ENCODE data around the gene AUTS2.

The AUTS2 gene

GRCh38 chr7:70457883-70458680, 859.8 kb downstream of the AUTS2 start:
- DNase-seq = no peak
- TF ChIP-seq, protein P1, sequence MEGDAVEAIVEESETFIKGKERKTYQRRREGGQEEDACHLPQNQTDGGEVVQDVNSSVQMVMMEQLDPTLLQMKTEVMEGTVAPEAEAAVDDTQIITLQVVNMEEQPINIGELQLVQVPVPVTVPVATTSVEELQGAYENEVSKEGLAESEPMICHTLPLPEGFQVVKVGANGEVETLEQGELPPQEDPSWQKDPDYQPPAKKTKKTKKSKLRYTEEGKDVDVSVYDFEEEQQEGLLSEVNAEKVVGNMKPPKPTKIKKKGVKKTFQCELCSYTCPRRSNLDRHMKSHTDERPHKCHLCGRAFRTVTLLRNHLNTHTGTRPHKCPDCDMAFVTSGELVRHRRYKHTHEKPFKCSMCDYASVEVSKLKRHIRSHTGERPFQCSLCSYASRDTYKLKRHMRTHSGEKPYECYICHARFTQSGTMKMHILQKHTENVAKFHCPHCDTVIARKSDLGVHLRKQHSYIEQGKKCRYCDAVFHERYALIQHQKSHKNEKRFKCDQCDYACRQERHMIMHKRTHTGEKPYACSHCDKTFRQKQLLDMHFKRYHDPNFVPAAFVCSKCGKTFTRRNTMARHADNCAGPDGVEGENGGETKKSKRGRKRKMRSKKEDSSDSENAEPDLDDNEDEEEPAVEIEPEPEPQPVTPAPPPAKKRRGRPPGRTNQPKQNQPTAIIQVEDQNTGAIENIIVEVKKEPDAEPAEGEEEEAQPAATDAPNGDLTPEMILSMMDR (IDR thresholded peaks at IDR 0.05; ENCODE audit: low read depth, low read length) = no peak
- Histone ChIP-seq H3K27me3 (ENCODE audit: insufficient read depth, low read depth, severe bottlenecking) (no peaks in the 10 kb centered on the region), H3K36me3 (no peaks in the 10 kb centered on the region), H3K9me3 (ENCODE audit: severe bottlenecking) (no peaks in the 10 kb centered on the region), H3K27ac (no peak overlapping the region), H3K4me3 (ENCODE audit: low read depth, low read length) (no peak overlapping the region)

- no peaks in the 10 kb centered on the region for H3K27me3 ChIP-seq (ENCODE audit: insufficient read depth, low read depth, severe bottlenecking)
- no peaks in the 10 kb centered on the region for H3K9me3 ChIP-seq (ENCODE audit: severe bottlenecking)
- H3K36me3 ChIP-seq = no peaks in the 10 kb centered on the region
- DNase-seq = no peak
- no peak overlapping the region for H3K4me3 ChIP-seq (ENCODE audit: low read depth, low read length)
- no peak overlapping the region for H3K27ac ChIP-seq
- TF ChIP-seq, protein P1 (IDR thresholded peaks at IDR 0.05; ENCODE audit: low read depth, low read length) = no peak
Measured at GRCh38 chr7:70458745-70459144, 860.5 kb downstream of the AUTS2 start.

DNA sequence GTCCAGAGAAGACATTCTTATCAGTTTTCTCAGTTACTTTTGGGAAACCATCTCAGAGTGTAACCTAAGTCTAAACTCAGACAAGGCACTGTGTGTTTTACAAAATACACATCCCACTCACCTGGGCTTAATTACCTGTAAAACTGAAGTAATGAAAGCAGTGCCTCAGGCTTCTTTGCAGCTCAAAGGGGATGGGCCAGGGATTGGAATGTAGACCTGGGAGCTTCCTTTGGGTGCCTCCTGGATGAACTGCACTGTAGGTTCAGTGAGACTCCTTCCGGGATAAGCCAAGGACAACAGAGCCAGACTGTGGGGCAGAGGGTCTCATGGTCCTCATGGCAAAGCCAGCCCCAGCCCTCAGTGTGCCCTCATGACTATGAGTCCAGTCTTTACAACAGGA, 861.3 kb downstream of the AUTS2 start:
- no peak overlapping the region for H3K27ac ChIP-seq
- no peak for DNase-seq
- TF ChIP-seq, protein P1 (IDR thresholded peaks at IDR 0.05; ENCODE audit: low read depth, low read length) = no peak
- no peaks in the 10 kb centered on the region for H3K36me3 ChIP-seq
- no peaks in the 10 kb centered on the region for H3K27me3 ChIP-seq (ENCODE audit: insufficient read depth, low read depth, severe bottlenecking)
- H3K4me3 ChIP-seq (ENCODE audit: low read depth, low read length) = no peak overlapping the region
- no peaks in the 10 kb centered on the region for H3K9me3 ChIP-seq (ENCODE audit: severe bottlenecking)

- TF ChIP-seq, protein P1 (IDR thresholded peaks at IDR 0.05; ENCODE audit: low read depth, low read length) = no peak
- Histone ChIP-seq H3K4me3 (ENCODE audit: low read depth, low read length) (no peak overlapping the region), H3K27ac (no peak overlapping the region), H3K9me3 (ENCODE audit: severe bottlenecking) (no peaks in the 10 kb centered on the region), H3K36me3 (no peaks in the 10 kb centered on the region), H3K27me3 (ENCODE audit: insufficient read depth, low read depth, severe bottlenecking) (no peaks in the 10 kb centered on the region)
- no peak for DNase-seq
Measured at GRCh38 chr7:70460071-70460470, 861.8 kb downstream of the AUTS2 start.

DNA sequence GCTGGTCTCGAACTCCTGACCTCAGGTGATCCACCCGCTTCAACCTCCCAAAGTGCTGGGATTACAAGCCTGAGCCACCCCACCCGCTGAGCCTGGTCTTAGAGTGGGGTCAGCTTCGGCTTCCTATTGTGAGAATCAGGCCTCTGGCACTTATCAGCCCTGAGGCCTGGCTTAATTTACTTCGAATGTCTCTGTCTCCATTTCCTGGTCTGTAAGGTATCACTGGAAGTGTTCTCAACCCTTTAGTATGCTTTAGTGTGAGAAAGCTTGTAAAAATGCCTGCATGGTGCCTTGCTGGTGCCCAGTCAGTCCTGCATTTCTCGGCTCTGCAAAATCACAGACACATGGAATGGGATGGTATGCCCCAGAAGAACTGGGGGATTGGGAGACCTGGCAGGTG, 862.3 kb downstream of the AUTS2 start:
- Histone ChIP-seq H3K36me3 (no peaks in the 10 kb centered on the region), H3K9me3 (ENCODE audit: severe bottlenecking) (no peaks in the 10 kb centered on the region), H3K27me3 (ENCODE audit: insufficient read depth, low read depth, severe bottlenecking) (no peaks in the 10 kb centered on the region), H3K4me3 (ENCODE audit: low read depth, low read length) (no peak overlapping the region), H3K27ac (no peak overlapping the region)
- TF ChIP-seq, protein P1 (IDR thresholded peaks at IDR 0.05; ENCODE audit: low read depth, low read length) = no peak
- DNase-seq = no peak
